T-cell (primary cell): ENCODE measurements around the gene ADGRD1. TPM values are rescaled to one million over a fixed set of nuclear protein-coding genes. Genes with fewer than 3 reads are reported as not detected.
"Not testable (repeated sequence)": the region's sequence is repeated elsewhere in the genome, so short reads cannot be mapped to it uniquely, and the experiment has no call there.

Experiments
- ATAC-seq, 4 experiments: fragments of 200-7000 bp in 3 of 4; fragments of 150-1000 bp in 1 of 4; cut with Tn5 transposase; replicated peaks in 1 of 4; 1 replicate in 3 of 4; 2 replicates in 1 of 4; pipeline ENCODE4 v1.10.0; 2021; ENCODE audit warnings: moderate library complexity in 3 of 4, mild to moderate bottlenecking in 2 of 4, moderate number of reproducible peaks in 1 of 4
- CTCF ChIA-PET, 2 donors: fragments of 300-600 bp; sonication (Branson Sonifier 250); formaldehyde crosslinking; loops; one replicate each; lab custom pipeline; 2022; ENCODE audit warnings: antibody characterized with exemption in 2 of 2; lab: Charles Lee
- POLR2A ChIA-PET, 2 donors: fragments of 300-600 bp; sonication (Branson Sonifier 250); formaldehyde crosslinking; loops; one replicate each; lab custom pipeline; 2022; ENCODE audit warnings: antibody characterized with exemption in 2 of 2; lab: Charles Lee
- DNase-seq, 35 experiments: peaks; one replicate each; pipeline versions ENCODE4 v3.0.0 to v3.0.0-alpha.2; 2013 to 2023
- H3K27ac ChIP-seq: one replicate; pipeline ENCODE4 v1.5.1; 2013; ENCODE audit warnings: low read length
- H3K27me3 ChIP-seq, 2 experiments: replicated peaks in 1 of 2; 1 replicate in 1 of 2; 2 replicates in 1 of 2; pipeline versions ENCODE4 v1.6.1 to v1.7.0; 2013; ENCODE audit warnings: low read length in 1 of 2, mixed read lengths in 1 of 2; ENCODE audit not compliant: control insufficient read depth in 2 of 2, insufficient read depth in 2 of 2; ENCODE audit errors: extremely low read depth in 1 of 2
- H3K36me3 ChIP-seq, 2 donors: 1 replicate in 1 of 2; 2 replicates in 1 of 2; pipeline versions ENCODE4 v1.6.1 to v1.7.0; 2013; ENCODE audit warnings: low read length in 1 of 2; ENCODE audit not compliant: control insufficient read depth in 2 of 2, insufficient read depth in 1 of 2; ENCODE audit errors: extremely low read depth in 1 of 2
- H3K4me1 ChIP-seq, 2 experiments: 1 replicate in 1 of 2; 2 replicates in 1 of 2; pipeline versions ENCODE4 v1.6.1 to v1.7.0; 2013; ENCODE audit warnings: low read length in 2 of 2, mixed read lengths in 1 of 2; ENCODE audit not compliant: insufficient read depth in 2 of 2, control insufficient read depth in 1 of 2; ENCODE audit errors: extremely low read depth in 1 of 2
- H3K4me3 ChIP-seq, 2 donors: 1 replicate in 1 of 2; 2 replicates in 1 of 2; pipeline versions ENCODE4 v1.5.1 to v1.7.0; 2013; ENCODE audit warnings: mild to moderate bottlenecking in 2 of 2, low read length in 1 of 2, moderate library complexity in 1 of 2; ENCODE audit not compliant: control insufficient read depth in 1 of 2; ENCODE audit errors: extremely low read depth in 1 of 2
- H3K9me3 ChIP-seq: 2 replicates; pipeline ENCODE4 v1.7.0; 2013
- H3K27ac Mint-ChIP-seq, 2 donors: one replicate each; pipeline ENCODE4 v1.8.0; 2020 to 2021; ENCODE audit warnings: mild to moderate bottlenecking in 2 of 2, mixed read lengths in 2 of 2
- H3K27me3 Mint-ChIP-seq, 2 donors: one replicate each; pipeline ENCODE4 v1.8.0; 2021 to 2022; ENCODE audit warnings: mixed read lengths in 2 of 2
- H3K36me3 Mint-ChIP-seq: one replicate; pipeline ENCODE4 v1.8.0; 2021; ENCODE audit warnings: mixed read lengths
- H3K4me1 Mint-ChIP-seq, 3 donors: one replicate each; pipeline ENCODE4 v1.8.0; 2020 to 2022; ENCODE audit warnings: mixed read lengths in 3 of 3, mild to moderate bottlenecking in 1 of 3
- H3K4me3 Mint-ChIP-seq, 3 donors: one replicate each; pipeline ENCODE4 v1.8.0; 2020 to 2022; ENCODE audit warnings: mild to moderate bottlenecking in 3 of 3, mixed read lengths in 3 of 3, moderate library complexity in 3 of 3
- H3K9me3 Mint-ChIP-seq, 3 donors: one replicate each; pipeline ENCODE4 v1.8.0; 2020 to 2022; ENCODE audit warnings: mixed read lengths in 3 of 3
- WGBS: methylation state at CpG from one replicate; pipeline ENCODE4 v1.1.5; 2013; ENCODE audit warnings: missing lambda C conversion rate; ENCODE audit not compliant: insufficient coverage; 5-methylcytosine and 5-hydroxymethylcytosine counted together
- total RNA-seq, 35 experiments: library from RNA in 6 of 35; stranded (reverse) in 6 of 35; fragments of 120-200 nt in 1 of 35; gene quantifications; one replicate each; pipeline versions ENCODE4 v1.2.1 to v1.2.4 and lab custom pipeline; 2013 to 2026

ADGRD1 gene
- total RNA-seq, 5 donors from 2014 or later (not counting 1 experiment from before 2014, with no cell fraction given), result 0.29 to 1.1 (median 0.43) TPM; not detected in 1

DNA sequence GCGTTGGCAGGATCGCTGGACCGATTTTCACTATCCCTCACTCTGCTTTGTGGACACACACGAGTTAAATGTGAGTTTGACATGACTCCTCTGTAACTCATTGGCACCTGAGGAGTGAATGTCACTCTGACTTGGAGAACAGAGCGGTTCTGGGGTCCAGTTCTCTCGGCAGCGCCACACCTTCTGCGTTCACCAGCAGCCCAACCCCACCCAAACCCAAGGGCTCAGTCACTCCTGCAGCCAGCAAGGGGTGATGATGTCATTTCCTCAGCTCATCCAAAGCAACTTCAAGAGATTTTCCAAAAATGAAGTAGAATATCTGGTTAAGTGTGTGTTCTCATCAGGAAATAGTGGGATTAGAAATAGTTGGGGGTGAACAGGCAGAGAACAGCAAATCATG lies 36.3 kb downstream of the ADGRD1 start:
- Mint-ChIP-seq H3K27me3 (peaks cover 16 to 35% of the 10 kb centered on the region in 2 donors), H3K4me1 (peaks cover 0 to 4% (median 0%) of the 10 kb centered on the region in 3 donors), H3K27ac (no peak overlapping the region), H3K9me3 (no peaks in the 10 kb centered on the region), H3K36me3 (no peaks in the 10 kb centered on the region), H3K4me3 (no peak overlapping the region)
- ChIA-PET POLR2A (interaction anchor here in 1 of 2 donors (0.6 kb wide), 1 partner anchor 9 kb away, joined by 3 read pairs; no protein-coding TSS in a partner anchor), CTCF (no interaction called here)
- H3K4me3 ChIP-seq, result no peak overlapping the region
- no peak overlapping the region for H3K27ac ChIP-seq
- H3K27me3 ChIP-seq, result peaks cover 2 to 37% of the 10 kb centered on the region in 2 experiments
- ATAC-seq (no peak), DNase-seq (no peak)
- no peaks in the 10 kb centered on the region for H3K36me3 ChIP-seq
- H3K4me1 ChIP-seq, result no peaks in the 10 kb centered on the region
- no peaks in the 10 kb centered on the region for H3K9me3 ChIP-seq
- 77% methylated on average over 8 of the region's 8 CpGs for WGBS

DNA sequence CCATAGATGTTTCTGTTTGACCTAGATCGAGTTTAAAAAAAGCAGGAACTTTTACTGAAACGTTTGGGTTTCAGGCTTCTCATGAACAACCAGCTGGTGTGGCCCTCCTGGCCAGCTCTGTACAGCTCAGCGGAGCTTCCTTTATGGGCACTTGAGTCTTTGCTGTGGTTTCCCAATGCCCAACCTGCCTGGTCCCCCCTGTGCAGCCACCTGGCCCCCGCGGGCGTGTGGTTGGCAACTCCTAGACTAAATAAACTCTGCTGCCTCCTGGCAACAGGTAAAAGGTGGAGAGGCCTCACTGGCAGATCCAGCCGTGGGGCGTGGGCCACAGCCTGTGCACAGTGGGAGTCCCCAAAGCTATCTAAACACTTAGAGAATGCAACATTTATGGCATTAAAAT lies 38.7 kb downstream of the ADGRD1 start:
- Mint-ChIP-seq H3K9me3 (no peaks in the 10 kb centered on the region), H3K27ac (no peak overlapping the region), H3K27me3 (peaks cover 10 to 28% of the 10 kb centered on the region in 2 donors), H3K4me1 (peaks cover 0 to 4% (median 0%) of the 10 kb centered on the region in 3 donors), H3K36me3 (no peaks in the 10 kb centered on the region), H3K4me3 (no peak overlapping the region)
- H3K27ac ChIP-seq, result no peak overlapping the region
- POLR2A ChIA-PET, result no interaction called here
- CTCF ChIA-PET, result no interaction called here
- H3K9me3 ChIP-seq, result no peaks in the 10 kb centered on the region
- no peaks in the 10 kb centered on the region for H3K4me1 ChIP-seq
- DNase-seq (no peak), ATAC-seq (no peak)
- H3K4me3 ChIP-seq, result no peak overlapping the region
- no peaks in the 10 kb centered on the region for H3K36me3 ChIP-seq
- 5% methylated on average over 5 of the region's 8 CpGs for WGBS
- H3K27me3 ChIP-seq, result peaks cover 2 to 32% of the 10 kb centered on the region in 2 experiments

DNA sequence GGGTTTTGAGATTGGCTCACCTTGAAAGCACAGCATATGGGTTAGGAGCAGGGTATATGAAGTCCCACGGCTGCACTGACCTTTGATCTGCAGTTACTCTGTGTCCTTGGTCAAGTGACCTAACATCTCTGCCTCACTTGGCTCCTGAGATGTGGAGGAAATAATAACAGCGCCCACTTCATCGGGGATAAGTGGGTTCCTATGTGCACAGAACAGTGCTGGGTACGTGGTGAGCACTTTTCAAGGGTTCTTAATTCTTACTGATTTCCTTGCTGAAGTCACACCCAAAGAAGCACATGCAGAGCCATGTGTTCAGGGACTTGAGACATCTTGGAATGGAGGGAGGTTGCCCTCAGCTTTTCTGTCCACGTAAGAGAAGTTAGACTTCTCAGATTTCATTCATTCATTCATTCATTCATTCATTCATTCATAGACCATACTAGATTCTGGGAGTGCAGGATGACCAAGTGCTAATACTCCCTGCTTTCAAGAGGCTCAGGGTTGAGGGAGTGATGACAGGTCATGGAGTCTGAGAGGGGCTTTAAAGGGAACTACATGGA lies 39.4 kb downstream of the ADGRD1 start:
- Histone ChIP-seq H3K4me1 (no peaks in the 10 kb centered on the region), H3K27me3 (peaks cover 2 to 32% of the 10 kb centered on the region in 2 experiments), H3K36me3 (no peaks in the 10 kb centered on the region), H3K4me3 (no peak overlapping the region), H3K9me3 (no peaks in the 10 kb centered on the region), H3K27ac (no peak overlapping the region)
- Mint-ChIP-seq H3K9me3 (no peaks in the 10 kb centered on the region), H3K4me3 (no peak overlapping the region), H3K36me3 (no peaks in the 10 kb centered on the region), H3K27ac (no peak overlapping the region), H3K27me3 (peaks cover 7 to 24% of the 10 kb centered on the region in 2 donors), H3K4me1 (peaks cover 0 to 4% (median 0%) of the 10 kb centered on the region in 3 donors)
- CTCF ChIA-PET, result no interaction called here
- ATAC-seq, result no peak
- WGBS, result 100% methylated on average over 3 of the region's 5 CpGs
- POLR2A ChIA-PET, result no interaction called here
- no peak for DNase-seq

DNA sequence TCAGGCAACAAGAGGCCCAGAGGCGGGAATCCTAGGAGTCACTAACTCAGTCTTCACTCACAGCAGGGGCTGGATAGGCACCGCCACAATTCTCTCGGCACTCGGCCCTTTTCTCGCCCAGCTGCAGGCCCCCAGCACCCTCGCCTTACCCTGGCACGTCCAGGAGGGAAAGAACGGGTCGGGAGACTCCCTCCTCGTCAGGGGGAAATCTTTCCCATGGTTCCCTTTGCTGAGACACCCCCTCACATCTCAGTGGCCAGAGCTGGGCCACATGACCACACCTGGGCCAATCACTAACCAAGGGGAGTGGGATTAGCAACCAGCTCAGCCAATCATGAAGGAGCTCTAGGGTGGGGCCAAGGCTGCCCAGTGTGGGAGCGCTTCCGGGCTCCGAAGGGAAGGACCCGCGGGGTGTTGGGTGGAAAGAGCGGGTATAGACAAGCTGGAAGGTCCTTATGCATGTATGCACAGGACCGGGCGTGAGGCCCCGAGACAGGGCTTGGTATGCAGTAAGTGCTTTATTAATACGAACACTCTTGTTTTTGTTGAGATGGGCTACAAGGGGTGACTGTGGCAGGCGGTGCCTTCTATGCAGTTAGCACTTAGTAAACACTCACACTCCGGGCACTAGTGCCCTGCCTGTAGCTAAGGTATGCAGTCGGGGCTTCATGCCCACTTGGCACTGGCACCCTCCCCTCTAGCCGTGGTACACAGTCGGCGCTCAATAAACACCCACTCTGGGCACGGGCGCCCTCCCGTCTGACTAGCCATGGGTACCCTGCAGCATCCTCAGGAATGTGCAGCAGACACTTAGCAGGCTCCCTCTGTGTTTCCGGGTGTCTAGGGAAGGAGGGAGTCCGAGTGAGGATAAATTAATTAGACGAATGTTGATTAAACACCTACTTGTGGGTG lies 40.3 kb downstream of the ADGRD1 start:
- ChIA-PET CTCF (no interaction called here), POLR2A (no interaction called here)
- Histone ChIP-seq H3K9me3 (no peaks in the 10 kb centered on the region), H3K27me3 (peaks cover 0 to 32% of the 10 kb centered on the region in 2 experiments), H3K36me3 (no peaks in the 10 kb centered on the region), H3K27ac (no peak overlapping the region), H3K4me1 (no peaks in the 10 kb centered on the region), H3K4me3 (no peak overlapping the region)
- DNase-seq, result no peak
- 97% methylated on average over 22 of the region's 32 CpGs for WGBS
- peaks cover 5 to 21% of the 10 kb centered on the region in 2 donors for H3K27me3 Mint-ChIP-seq
- no peaks in the 10 kb centered on the region for H3K36me3 Mint-ChIP-seq
- ATAC-seq, result no peak
- H3K9me3 Mint-ChIP-seq, result no peaks in the 10 kb centered on the region
- H3K4me3 Mint-ChIP-seq, result no peak overlapping the region
- no peak overlapping the region for H3K27ac Mint-ChIP-seq
- H3K4me1 Mint-ChIP-seq, result peaks cover 0 to 4% (median 0%) of the 10 kb centered on the region in 3 donors

DNA sequence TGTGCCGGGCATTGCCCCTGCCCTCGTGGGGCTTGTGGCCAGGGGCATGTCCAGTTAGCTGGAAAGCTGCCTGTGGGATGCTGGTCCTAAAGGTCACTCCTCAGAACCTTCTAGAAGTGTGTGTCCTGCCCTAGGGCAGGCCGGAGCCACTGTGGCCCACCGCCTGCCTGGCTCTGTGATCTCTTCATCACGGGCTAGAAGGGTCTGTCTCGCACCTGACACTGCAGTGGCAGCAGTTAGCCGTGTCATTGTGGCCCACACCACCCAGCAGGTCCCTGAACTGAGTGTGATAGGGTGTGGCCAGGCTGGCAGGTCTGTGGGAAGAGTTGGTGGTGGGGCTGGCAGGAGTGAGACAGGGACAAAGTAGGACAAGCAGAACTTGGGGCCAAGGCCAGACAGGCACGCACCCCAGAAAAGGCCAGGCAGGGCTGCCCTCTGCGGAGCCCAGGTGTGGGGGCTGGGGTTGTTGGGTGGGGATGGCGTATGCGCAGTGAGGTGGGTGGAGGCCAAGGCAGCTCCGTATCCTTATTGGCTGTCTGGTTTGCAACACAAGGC lies 41.2 kb downstream of the ADGRD1 start:
- DNase-seq (no peak), ATAC-seq (no peak)
- Histone ChIP-seq H3K27ac (no peak overlapping the region), H3K4me3 (no peak overlapping the region), H3K27me3 (peaks cover 0 to 27% of the 10 kb centered on the region in 2 experiments), H3K36me3 (no peaks in the 10 kb centered on the region), H3K4me1 (no peaks in the 10 kb centered on the region), H3K9me3 (no peaks in the 10 kb centered on the region)
- H3K4me3 Mint-ChIP-seq, result peak overlapping the region in 1 of 3 donors; percentile 6
- H3K9me3 Mint-ChIP-seq, result no peaks in the 10 kb centered on the region
- ChIA-PET CTCF (no interaction called here), POLR2A (no interaction called here)
- H3K36me3 Mint-ChIP-seq, result no peaks in the 10 kb centered on the region
- H3K27ac Mint-ChIP-seq, result no peak overlapping the region
- WGBS, result 76% methylated on average over 9 of the region's 12 CpGs
- peaks cover 0 to 4% (median 0%) of the 10 kb centered on the region in 3 donors for H3K4me1 Mint-ChIP-seq
- H3K27me3 Mint-ChIP-seq, result peaks cover 5 to 17% of the 10 kb centered on the region in 2 donors

DNA sequence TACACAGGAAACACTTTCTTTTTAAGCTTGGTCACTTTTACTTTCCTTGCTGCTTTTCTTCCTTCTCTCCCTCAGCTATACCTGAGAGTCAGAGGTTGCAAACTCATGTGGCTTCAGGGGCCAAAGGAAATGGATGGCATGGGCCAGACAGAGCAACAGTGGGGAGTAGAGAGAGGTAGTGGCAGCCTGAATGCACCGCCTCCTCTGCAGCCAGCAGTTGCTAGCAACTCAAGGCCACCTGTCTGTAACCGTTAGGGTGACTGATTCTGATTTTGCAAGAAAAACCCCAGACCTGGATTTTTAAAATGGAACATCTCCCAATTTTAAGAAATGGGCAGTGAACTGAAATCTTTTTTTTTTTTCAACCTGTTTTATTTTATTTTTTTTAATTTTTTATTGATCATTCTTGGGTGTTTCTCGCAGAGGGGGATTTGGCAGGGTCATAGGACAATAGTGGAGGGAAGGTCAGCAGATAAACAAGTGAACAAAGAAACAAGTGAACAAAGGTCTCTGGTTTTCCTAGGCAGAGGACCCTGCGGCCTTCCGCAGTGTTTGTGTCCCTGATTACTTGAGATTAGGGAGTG lies 41.8 kb downstream of the ADGRD1 start:
- H3K4me1 Mint-ChIP-seq, H3K4me3 Mint-ChIP-seq, H3K4me3 ChIP-seq, H3K9me3 ChIP-seq, H3K36me3 ChIP-seq, DNase-seq, H3K9me3 Mint-ChIP-seq, ATAC-seq, POLR2A ChIA-PET, H3K4me1 ChIP-seq, H3K36me3 Mint-ChIP-seq, CTCF ChIA-PET, H3K27ac ChIP-seq, H3K27ac Mint-ChIP-seq: not testable (repeated sequence)
- H3K27me3 Mint-ChIP-seq, result peaks cover 5 to 13% of the 10 kb centered on the region in 2 donors
- WGBS, result 50% methylated on average over 1 of the region's 5 CpGs
- H3K27me3 ChIP-seq, result peaks cover 0 to 26% of the 10 kb centered on the region in 2 experiments
